Cerebellar cortex (tissue), 1 donor: Measurements from ENCODE around the gene ZNF385B.
"Not testable (repeated sequence)": the region's sequence is repeated elsewhere in the genome, so short reads cannot be mapped to it uniquely, and the experiment has no call there.

Experiments used
- DNase-seq: peaks from one replicate; pipeline ENCODE4 v3.0.0-alpha.2; 2015; ENCODE audit warnings: low spot score

ZNF385B gene

DNA sequence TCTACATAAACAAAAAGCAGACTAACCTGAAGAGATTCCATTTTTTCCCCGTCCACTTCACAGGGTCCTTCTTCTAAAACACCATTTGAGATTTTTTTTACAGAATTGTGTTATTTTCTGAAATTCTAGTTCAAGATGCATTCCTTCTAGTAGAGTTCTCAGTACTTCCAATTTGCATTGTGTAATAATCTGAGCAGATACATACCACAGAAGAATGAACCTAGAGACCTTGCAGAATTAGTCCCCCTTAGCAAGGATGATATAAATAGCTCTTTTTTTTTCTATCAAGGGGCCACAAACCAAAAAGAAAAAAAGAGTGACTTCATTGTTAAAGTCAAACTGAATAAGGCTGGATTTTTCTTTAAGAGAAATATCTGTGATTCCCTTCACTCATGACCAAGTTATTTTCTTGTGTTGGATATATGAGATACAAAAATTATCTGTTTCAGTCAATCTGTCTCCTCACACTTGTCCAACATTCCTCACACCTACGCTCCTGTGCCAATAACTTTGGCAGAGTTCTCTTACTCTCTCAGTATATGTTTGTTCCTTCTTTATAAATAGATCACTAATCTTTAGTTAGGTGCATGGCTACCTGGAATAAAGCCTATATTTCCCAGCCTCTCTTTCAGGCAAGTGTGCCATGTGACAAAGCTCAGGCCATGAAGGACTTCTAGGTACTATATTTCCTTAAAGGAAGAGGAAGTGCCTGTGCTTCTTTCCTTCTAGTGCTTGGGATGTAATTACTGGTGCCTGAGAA, 183.5 kb downstream of the ZNF385B start:
- peak; percentile 22 for DNase-seq

DNA sequence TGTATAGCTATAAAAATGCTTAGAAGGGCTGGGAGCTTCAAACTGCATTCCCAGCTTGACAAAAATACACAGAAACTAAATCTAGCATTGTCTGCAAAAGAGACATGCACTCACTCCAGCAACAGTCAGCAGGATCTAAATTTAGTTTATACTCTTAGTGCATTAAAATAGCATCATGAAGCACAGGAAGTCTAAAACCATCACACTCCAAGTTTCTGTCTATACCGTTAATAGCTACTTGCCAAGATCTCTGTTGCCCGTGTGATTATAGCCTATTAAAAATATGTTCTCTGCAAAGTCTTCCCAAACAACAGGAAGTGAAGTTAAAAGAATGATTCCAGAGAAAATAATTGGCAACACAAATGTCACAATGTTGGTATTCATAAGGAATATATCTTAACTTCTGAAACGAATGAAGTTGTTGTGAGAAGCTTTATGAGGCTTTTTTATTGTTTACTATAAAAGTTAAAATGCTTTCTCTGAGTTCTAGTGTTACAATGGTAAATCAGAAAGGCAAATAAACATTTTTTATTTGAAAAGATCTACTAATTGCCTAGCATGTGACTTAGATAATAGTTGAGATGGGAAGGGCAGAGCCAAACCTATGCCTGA, 184.2 kb downstream of the ZNF385B start:
- peak; percentile 19 for DNase-seq

DNA sequence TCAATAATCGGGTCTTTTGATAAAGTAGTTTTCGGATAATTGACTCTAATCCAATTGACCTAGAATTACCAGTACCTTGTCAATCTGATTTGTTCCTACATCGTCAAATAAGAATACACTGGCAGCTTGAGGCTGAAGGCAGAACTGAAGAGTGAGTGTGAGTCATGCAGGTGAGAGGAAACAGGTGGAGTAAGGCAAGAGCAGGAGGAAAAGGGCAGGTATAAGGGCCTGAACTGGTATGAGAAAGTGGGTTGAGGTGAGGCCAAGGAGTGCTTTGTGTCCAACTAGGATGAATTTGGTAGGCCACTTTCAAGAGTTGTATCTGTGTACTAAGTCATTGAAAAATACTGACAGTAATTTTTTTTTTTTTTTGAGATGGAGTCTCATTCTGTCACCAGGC, 186.0 kb downstream of the ZNF385B start:
- DNase-seq, result no peak

DNA sequence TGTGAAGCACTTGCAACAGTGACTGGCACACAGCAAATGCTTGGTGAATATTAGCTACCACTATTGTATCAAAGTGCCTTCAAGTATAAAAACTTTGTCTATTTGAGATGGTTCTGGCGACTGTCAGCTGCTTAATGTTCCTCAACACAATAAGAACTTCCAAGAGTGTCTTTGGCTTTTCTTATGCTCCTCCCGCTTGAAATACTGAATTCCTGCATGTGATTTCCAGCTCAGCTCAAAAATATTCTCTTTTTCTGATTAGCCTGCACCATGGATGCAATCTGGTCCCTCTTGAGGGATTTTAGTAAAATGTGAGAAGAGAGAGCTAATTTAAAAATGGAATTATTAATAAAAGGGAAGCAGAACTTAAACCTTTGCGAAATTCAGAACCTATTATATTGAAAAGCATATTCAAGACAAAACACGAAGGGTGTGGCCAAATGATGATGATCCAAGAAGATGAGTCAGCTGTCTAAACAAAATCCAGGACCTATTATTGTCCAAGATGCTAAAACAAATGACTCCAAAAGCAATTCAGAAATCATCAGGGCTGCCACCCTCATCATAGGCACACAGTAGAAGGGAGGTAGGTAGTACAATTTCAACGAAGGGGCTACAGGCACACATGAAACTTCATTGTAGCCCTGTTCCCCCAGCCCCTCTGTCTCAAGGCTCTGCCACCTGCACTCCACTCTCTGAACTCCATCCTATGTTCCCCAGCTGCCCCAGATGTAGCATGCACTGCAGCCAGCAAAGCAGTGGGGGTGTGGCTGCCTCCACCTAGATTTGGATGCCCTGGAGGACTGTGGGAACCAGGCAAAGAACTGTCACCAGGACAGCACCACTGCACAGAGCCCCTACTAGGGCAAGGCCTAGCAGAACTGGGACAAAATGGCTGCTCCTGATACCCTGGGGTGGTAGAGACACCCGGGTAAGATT, 190.1 kb downstream of the ZNF385B start:
- no peak for DNase-seq

DNA sequence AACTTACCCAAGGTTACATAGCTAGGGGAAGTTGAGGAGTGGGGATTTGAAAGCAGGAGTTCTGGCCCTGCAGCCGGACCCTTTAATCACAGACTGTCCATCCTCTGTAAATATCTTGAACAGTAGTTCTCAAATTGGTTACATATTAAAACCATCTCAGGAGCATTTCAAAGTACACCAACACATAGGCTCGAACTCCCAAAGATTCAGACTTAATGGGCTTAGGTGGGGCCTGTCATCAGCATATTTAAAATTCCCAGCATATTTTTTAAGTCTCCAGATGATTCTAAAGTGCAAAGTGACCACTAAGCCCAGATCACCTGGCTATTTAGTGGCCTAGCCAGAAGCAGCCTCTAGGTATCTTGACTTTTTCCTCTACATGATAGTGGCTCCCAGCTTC, 192.2 kb downstream of the ZNF385B start:
- DNase-seq, result no peak

DNA sequence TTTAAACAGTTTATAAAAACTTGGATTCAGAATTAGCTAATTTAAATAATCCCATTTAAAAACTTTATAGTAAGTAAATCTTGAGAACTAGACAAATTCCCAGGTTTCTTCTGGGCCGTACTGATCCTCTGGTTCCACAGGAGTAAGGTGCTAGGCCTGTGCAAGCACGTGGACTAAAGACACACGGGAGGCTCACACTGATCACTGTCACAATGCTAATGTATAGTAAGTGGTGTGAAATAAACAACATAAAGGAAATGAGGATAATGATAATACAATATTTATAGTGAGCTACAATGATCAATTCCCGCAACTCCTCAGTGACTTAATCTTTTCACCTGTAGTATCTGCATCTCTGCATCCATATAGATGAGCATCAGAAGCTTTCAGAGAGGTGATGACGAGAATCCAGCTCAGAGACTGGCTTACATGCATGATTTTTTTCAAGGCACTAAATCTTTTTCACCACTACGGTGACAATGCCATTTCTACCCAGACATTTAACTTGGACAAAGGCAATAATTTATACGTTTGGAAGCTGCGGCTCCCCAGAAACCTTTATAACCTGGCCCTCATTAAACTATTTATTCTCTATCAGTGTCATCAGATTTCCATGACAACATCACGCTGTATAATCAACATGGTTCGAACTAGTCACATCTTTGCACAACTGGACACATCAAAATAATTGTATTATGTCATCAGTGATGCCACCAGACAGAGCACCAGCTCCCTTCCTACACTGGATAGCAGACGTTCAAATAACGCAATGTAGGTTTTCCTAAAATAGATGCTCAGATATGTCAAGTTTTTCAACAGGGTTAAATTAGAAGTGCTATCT, 196.2 kb downstream of the ZNF385B start:
- no peak for DNase-seq

DNA sequence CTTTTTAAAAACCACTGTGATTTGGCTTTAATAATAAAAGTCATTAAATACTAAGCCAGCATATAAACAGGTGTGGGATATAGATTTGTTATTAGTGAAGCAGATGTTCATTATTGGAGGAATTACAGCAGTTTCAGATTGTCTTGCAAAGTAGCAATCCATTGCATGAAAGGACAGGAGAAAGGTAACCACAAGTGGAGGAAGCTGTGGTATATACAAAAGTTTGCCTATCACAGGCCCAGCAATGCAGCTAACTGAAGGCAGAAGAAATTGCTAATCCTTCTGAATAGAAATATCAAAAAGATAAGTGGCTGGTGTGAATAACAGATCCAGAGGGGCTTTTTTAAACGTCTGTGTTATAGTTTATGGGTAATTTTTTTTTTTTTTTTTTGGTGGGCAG, 199.4 kb downstream of the ZNF385B start:
- no peak for DNase-seq

DNA sequence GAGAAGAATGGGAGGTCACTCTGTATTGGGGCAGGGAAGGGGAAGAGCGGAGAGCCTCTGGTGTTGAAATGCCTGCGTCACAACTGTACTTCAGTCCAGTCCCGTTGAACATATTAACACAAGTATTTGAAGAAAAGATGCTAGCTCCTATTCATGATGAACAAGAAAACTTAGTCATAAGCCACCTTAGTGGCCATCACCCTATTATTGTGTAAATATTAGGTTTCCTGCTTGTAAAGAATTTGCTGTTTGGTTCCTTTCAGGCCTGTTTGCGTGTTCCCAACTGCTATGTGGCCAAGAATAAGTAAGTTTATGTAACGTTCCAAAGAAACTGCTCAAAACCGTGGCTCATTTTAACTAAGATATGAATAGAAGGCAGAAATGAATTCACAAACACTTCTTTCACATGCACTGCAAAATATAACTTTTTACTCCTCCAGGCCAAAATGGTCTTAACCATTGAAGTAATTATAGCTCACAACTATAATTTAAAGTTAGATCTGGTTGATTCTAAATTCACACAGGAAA, 204.3 kb downstream of the ZNF385B start:
- no peak for DNase-seq

DNA sequence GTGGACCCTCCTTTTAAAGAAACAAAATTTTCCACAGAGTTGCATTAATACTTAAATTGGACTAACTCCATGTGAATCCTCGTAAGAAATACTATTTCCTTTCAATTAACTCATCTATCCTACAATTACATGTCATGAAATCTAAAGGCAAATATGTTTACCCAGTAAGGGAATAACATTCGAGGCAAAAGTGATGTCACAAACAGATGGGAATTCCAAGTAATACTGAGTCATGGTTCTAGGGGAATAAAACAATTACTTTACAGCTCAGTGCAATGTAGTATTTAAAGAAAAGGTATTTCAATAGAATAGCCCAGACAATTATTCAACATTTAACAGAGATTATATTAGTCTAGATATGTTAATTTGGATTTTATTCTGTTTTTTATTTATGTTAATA, 205.8 kb downstream of the ZNF385B start:
- no peak for DNase-seq

DNA sequence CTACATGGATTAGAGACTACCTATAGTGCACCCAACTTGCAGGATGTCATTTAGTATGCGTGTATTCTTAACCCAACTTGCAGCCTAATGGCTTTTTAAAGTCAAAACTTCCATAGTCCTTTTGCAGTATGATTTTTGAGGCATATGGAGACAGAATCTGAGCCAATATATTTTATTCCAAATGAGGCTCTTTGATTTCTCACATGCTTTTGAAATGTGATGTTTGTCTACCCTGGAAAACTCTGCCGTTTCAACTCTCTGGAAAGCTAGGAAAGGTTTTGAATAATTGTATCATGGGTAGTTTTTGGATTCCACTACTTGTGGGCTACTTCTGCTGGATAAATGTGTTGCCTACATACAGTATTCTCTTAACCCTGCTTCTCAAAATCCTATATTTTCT, 206.6 kb downstream of the ZNF385B start:
- no peak for DNase-seq

DNA sequence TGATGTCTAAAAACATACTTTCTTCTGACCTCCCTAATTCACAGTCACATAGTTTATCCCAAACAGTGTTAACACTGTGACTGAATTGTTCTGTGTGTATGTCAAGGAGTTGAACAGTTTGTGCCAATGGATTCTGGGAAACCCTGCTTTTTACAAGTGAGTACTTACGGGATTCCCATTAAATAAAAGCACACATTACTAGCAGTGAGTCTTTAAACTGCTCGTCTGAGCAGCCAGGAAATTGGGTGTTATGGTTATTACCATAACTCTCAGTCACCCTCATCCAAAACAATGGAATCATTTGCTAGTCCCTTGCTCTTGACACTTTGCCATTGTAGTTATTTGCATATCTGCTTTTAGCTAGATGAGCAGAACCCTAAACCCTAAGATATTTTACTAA, 209.1 kb downstream of the ZNF385B start:
- no peak for DNase-seq

DNA sequence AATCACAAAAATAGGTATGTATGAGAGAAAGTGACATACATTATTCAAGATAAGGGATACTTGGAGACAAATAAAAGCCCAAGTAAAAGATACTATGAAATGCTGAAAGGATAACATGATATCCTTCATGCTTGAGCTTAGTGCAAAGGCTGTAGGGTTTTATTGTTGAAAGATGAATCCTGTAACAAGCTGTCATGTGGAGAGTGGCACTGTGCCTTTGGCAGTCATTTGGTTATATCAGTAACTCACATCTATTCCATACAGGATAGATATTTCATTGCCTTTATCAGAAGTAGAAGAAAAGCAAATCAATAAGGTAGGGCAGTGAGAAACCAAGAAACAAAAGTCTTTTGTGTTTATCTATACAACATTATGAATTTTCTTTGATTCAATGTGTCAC, 211.0 kb downstream of the ZNF385B start:
- no peak for DNase-seq

DNA sequence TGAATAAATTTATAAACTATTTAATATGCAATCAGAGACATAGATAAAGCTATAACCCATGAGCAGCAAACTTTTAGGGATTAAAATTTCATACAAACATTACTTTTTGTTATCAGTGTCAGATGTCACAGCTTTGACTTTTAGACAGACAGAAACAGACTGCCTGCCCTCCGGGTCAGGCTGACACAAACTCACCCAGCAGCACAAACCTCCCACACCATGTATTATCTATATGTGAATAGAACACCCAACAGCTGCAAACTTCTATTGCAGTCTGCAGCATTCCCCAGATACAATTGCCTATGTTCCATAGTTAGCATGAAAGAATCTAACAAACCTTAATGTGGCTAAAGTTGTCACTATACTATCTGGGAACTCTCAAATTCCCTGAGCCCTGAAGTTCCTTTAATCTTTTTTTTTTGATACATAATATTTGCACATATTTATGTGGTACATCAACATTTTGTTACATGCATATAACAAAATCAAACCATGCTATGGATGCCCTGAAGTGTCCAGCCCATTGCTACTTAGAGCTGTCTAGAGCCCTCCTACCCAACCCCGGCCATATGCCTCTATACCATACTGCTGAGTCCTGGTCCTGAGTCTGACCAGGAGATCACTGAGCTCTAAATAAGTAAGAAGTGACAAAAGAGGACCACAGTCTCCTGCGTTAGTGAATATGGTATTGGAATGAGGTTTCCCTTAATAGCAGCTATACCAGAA, 214.4 kb downstream of the ZNF385B start:
- DNase-seq, result no peak

DNA sequence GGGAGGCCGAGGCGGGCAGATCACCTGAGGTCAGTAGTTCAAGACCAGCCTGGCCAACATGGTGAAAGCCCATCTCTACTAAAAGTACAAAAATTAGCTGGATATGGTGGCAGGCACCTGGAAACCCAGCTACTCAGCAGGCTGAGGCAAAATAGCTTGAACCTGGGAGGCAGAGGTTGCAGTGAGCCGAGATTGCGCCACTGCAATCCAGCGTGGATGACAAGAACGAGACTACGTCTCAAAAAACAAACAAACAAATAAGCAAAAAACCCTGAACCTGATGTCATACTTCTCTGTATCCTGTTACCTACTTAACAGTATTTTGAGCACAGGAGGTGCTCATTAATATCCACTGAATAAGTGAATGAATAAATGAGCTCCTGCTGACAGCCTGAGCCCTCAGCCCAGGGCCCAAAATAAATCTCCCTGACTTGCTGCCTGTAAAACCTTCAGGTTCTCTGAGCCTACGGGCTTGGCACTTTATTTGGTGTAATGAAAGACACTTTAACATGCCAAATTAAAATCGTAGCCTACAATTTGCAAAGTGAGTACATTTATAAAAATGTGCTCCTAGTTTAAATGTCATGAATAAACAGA, 215.1 kb downstream of the ZNF385B start:
- no peak for DNase-seq

DNA sequence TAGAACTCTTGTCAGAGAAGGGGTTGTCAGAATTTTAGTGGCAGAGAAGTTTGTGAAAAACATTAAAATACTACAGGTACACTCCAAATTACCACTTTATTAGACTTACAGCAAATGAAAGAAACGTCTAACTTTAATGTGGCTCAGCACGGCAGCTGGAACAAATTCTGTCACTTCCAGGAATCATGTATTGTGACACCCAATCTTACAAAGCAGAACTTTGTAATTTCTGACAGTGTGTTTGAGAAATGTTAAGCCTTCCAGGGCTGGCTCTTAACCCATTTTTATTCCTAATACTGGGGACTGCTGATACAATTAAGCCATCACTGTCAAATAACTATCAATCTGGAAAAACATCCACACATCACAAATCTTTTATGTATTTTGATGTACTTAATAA, 216.4 kb downstream of the ZNF385B start:
- no peak for DNase-seq

DNA sequence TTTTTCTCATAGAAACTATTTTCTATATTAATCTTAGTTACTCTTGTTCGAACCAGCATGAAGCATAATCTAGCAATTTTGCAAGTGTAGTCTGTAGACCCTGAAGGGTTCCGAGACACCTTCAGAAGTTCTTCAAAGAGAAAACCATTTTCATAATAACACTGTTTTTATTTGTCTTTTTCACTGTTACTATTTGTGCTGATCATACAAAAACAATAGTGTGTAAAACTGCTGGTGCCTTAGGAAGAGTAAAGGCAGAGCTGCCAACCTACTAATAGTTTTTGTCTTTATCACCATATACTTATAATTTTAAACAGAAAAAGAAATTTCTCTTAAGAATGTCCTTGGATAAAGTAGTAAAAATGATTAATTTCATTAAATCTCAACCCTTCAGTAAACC, 218.9 kb downstream of the ZNF385B start:
- no peak for DNase-seq

DNA sequence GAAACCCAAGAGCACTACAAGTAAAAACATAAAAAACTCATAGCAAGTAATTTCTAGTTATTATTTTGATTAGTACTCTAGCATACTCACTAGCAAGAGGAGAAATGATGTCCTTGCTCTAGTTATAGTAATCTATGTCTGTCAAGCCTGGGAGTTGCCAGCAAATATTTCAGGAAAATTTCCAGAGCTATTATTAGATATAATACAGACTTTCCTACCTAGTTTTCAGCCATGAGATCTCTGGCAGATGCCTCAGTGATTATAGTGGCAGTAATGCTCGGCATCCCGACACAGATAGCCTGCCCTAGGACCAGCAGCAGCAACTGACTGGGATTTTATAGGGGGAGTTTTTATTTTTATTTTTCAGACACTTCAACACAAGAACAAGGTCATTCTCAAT, 224.4 kb downstream of the ZNF385B start:
- DNase-seq, result peak; percentile 84

DNA sequence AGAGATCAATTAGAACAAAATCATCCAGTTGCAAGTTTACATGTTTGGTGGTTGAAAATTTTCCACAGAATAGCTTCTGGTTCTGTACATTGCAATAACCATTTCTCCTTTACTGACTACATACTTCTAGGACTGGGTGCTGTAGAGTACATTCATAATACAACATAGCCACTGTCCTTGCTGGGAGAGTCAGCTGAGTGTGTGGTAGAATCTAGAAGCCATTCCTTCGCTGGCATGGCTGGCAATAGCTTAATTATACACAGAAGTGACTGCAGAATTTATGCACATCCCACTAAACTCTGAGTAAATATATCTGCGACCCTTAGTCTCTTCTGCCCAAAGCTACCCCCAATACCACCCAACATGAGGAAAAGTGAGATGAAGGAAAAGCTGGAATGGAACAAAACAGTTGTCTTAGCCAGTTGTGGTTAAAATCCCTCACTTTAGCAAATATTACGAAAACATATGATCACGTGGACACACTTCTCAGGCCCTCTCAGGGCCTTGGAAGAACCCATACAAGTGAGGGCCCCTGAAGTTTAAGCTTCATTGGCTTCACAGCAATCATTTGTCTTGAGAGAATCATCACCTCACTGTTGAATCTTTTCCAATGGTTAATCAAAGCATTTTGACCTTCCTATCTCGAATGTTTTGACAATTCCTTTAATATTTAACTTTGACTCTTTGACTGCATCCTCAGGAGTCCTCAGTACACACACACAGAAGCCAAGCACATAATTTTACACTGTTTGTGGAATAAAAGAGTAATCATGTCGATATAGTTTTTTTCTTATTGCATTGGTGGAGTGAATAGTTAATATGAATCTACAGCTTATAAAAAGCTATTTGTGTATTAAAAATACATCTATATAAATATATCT, 225.1 kb downstream of the ZNF385B start:
- DNase-seq, result no peak

DNA sequence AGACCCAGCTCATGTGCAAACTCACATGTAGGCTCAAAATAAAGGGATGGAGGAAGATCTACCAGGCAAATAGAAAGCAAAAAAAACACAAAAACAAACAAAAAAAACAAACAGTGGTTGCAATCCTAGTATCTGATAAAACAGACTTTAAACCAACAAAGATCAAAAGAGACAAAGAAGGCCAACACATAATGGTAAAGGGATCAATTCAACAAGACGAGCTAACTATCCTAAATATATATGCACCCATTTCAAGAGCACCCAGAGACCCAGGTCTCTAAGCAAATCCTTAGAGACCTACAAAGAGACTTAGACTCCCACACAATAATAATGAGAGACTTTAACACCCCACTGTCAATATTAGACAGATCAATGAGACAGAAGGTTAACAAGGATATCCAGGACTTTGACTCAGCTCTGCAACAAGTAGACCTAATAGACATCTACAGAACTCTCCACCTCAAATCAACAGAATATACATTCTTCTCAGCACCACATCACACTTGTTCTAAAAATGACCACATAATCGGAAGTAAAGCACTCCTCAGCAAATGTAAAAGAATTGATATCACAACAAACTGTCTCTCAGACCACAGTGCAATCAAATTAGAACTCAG, 229.5 kb downstream of the ZNF385B start:
- DNase-seq, result not testable (repeated sequence)
